Choroid plexus epithelial cell (primary cell): ENCODE results near the gene KL.

ENCODE experiments used
- DNase-seq: peaks from one replicate; pipeline ENCODE4 v3.0.0-alpha.2; 2010; ENCODE audit warnings: low read depth
- H3K4me3 ChIP-seq: 2 replicates; pipeline ENCODE4 v1.5.1; 2011; ENCODE audit warnings: low read depth, mild to moderate bottlenecking, control low read depth, low read length, moderate library complexity
- CTCF ChIP-seq: conservative IDR thresholded peaks from 2 replicates; pipeline ENCODE4 v1.5.1; 2011; ENCODE audit warnings: low read depth, mild to moderate bottlenecking, control low read depth, inconsistent platforms, low read length, moderate library complexity

The KL gene

GRCh38 chr13:33011828-33012470, 4.3 kb upstream of the KL start:
- H3K4me3 ChIP-seq, result no peak overlapping the region
- DNase-seq, result no peak
- no peak for TF ChIP-seq CTCF

- no peak for DNase-seq
- no peak for TF ChIP-seq CTCF
- no peak overlapping the region for H3K4me3 ChIP-seq
Observed at GRCh38 chr13:33014291-33014690, 1.9 kb upstream of the KL start.

GRCh38 chr13:33015241-33015668, 968 bp upstream of the KL start:
- no peak overlapping the region for H3K4me3 ChIP-seq
- TF ChIP-seq CTCF, result no peak
- no peak for DNase-seq

- DNase-seq, result no peak
- TF ChIP-seq CTCF, result no peak
- no peak overlapping the region for H3K4me3 ChIP-seq
Observed at GRCh38 chr13:33015791-33016323, 366 bp upstream of the KL start.

- DNase-seq, result peak; percentile 81
- peak; percentile 73 for TF ChIP-seq CTCF
- peak overlapping the region; percentile 47 for H3K4me3 ChIP-seq
Observed at GRCh38 chr13:33017323-33017929, 1.2 kb downstream of the KL start.

GRCh38 chr13:33018886-33019285, 2.7 kb downstream of the KL start:
- no peak for DNase-seq
- TF ChIP-seq CTCF, result no peak

GRCh38 chr13:33022986-33023385, 6.8 kb downstream of the KL start:
- no peak for TF ChIP-seq CTCF
- DNase-seq, result no peak

More at GRCh38 chr13:33018886-33019285, 2.7 kb downstream of the KL start:
- no peak overlapping the region for H3K4me3 ChIP-seq

More at GRCh38 chr13:33022986-33023385, 6.8 kb downstream of the KL start:
- no peak overlapping the region for H3K4me3 ChIP-seq
